ENCODE measurements around the gene COX5B. TPM values are rescaled to one million over a fixed set of nuclear protein-coding genes. Genes with fewer than 3 reads are reported as not detected.

Gene COX5B
- total RNA-seq, 2 experiments from 2014 or later = 209 to 210 TPM

- CTCF ChIA-PET = interaction anchor here (0.8 to 6.7 kb wide), 16 partner anchors 12 to 107 kb away, joined by 3 to 70 read pairs (median 6); partner anchors contain the start of genes ACTR1B, COX5B and ZAP70
- POLR2A ChIA-PET = interaction anchor here (1.2 kb wide), 1 partner anchor 35 kb away, joined by 3 read pairs; no protein-coding TSS in a partner anchor
Observed at GRCh38 chr2:97697252-97698235, 51.7 kb downstream of the COX5B start.

Other genes with a start within 250 kb of the COX5B start
- 10 to 100 TPM; 21.8 to 21.9 TPM for gene ANKRD36B, start 56.2 kb upstream of the COX5B start, total RNA-seq
- 10 to 100 TPM; 87.9 to 92.1 TPM for gene ACTR1B, start 18.0 kb downstream of the COX5B start, total RNA-seq
- 1 to 10 TPM; 6.7 to 6.8 TPM for gene C2orf92, start 23.7 kb downstream of the COX5B start, total RNA-seq
- gene ZAP70, start 67.5 kb downstream of the COX5B start, total RNA-seq = 100 to 1,000 TPM; 201 to 206 TPM